Mononuclear cell (primary cell): ENCODE measurements around the gene IFI30. TPM values are rescaled to one million over a fixed set of nuclear protein-coding genes. Genes with fewer than 3 reads are reported as not detected.

Experiments
- H3K27me3 ChIP-seq: 2 replicates; pipeline ENCODE4 v1.6.0; 2011; ENCODE audit warnings: low read length, control low read depth; ENCODE audit not compliant: insufficient read depth
- H3K4me1 ChIP-seq: 2 replicates; pipeline ENCODE4 v1.5.1; 2011; ENCODE audit warnings: mild to moderate bottlenecking, low read length, control low read depth; ENCODE audit not compliant: insufficient read depth
- H3K4me3 ChIP-seq: 2 replicates; pipeline ENCODE4 v1.5.1; 2011; ENCODE audit warnings: mild to moderate bottlenecking, low read length, moderate library complexity
- H3K9me3 ChIP-seq: 2 replicates; pipeline ENCODE4 v1.5.1; 2011; ENCODE audit warnings: low read depth, mild to moderate bottlenecking, control low read depth, low read length
- total RNA-seq: library from RNA; depleted of rRNA; stranded (reverse); fragments of >200 nt; gene quantifications from one replicate; pipeline ENCODE4 v1.2.3, GENCODE V29; 2012

The IFI30 gene
- total RNA-seq, 1 donor, result 769 TPM

- no peaks in the 10 kb centered on the region for H3K9me3 ChIP-seq
- H3K4me3 ChIP-seq, result no peak overlapping the region
- no peaks in the 10 kb centered on the region for H3K4me1 ChIP-seq
- no peaks in the 10 kb centered on the region for H3K27me3 ChIP-seq
Measured at GRCh38 chr19:18144906-18145305, 28.7 kb upstream of the IFI30 start.

- H3K27me3 ChIP-seq, result no peaks in the 10 kb centered on the region
- H3K4me3 ChIP-seq, result no peak overlapping the region
- no peaks in the 10 kb centered on the region for H3K9me3 ChIP-seq
- H3K4me1 ChIP-seq, result peaks cover 4% of the 10 kb centered on the region
Measured at GRCh38 chr19:18145391-18145999, 28.1 kb upstream of the IFI30 start.

GRCh38 chr19:18147396-18147795 is 26.2 kb upstream of the IFI30 start:
- Histone ChIP-seq H3K4me1 (peaks cover 20% of the 10 kb centered on the region), H3K4me3 (no peak overlapping the region), H3K9me3 (no peaks in the 10 kb centered on the region), H3K27me3 (no peaks in the 10 kb centered on the region)

GRCh38 chr19:18149596-18149975 is 24.0 kb upstream of the IFI30 start:
- Histone ChIP-seq H3K27me3 (no peaks in the 10 kb centered on the region), H3K9me3 (no peaks in the 10 kb centered on the region), H3K4me1 (peaks cover 31% of the 10 kb centered on the region), H3K4me3 (no peak overlapping the region)

- no peaks in the 10 kb centered on the region for H3K27me3 ChIP-seq
- H3K9me3 ChIP-seq, result no peaks in the 10 kb centered on the region
- peaks cover 31% of the 10 kb centered on the region for H3K4me1 ChIP-seq
- H3K4me3 ChIP-seq, result no peak overlapping the region
Measured at GRCh38 chr19:18150776-18151624, 22.6 kb upstream of the IFI30 start.

- Histone ChIP-seq H3K9me3 (no peaks in the 10 kb centered on the region), H3K4me1 (peaks cover 38% of the 10 kb centered on the region), H3K4me3 (peak overlapping the region; percentile 53), H3K27me3 (no peaks in the 10 kb centered on the region)
Measured at GRCh38 chr19:18152442-18152816, 21.2 kb upstream of the IFI30 start.

GRCh38 chr19:18152817-18153555 is 20.6 kb upstream of the IFI30 start, which contains the start of gene PIK3R2:
Gene PIK3R2, plus strand, starts transcription at chr19:18153163. Its CDS starts 2,717 bp downstream, at chr19:18155880.
- H3K4me3 ChIP-seq, result peak within 1 kb of the TSS; percentile 53
- H3K9me3 ChIP-seq, result no peaks in the 10 kb centered on the region
- H3K27me3 ChIP-seq, result no peaks in the 10 kb centered on the region
- H3K4me1 ChIP-seq, result peaks cover 38% of the 10 kb centered on the region

- no peaks in the 10 kb centered on the region for H3K9me3 ChIP-seq
- H3K27me3 ChIP-seq, result no peaks in the 10 kb centered on the region
- peaks cover 38% of the 10 kb centered on the region for H3K4me1 ChIP-seq
- peak overlapping the region; percentile 53 for H3K4me3 ChIP-seq
Measured at GRCh38 chr19:18153556-18154134, 20.0 kb upstream of the IFI30 start.

GRCh38 chr19:18155095-18156087 is 18.2 kb upstream of the IFI30 start:
- H3K9me3 ChIP-seq, result no peaks in the 10 kb centered on the region
- H3K4me3 ChIP-seq, result no peak overlapping the region

GRCh38 chr19:18156268-18156667 is 17.3 kb upstream of the IFI30 start:
- Histone ChIP-seq H3K27me3 (no peaks in the 10 kb centered on the region), H3K9me3 (no peaks in the 10 kb centered on the region), H3K4me3 (no peak overlapping the region), H3K4me1 (peaks cover 38% of the 10 kb centered on the region)

More at GRCh38 chr19:18155095-18156087, 18.2 kb upstream of the IFI30 start:
- Histone ChIP-seq H3K27me3 (no peaks in the 10 kb centered on the region), H3K4me1 (peaks cover 38% of the 10 kb centered on the region)

- Histone ChIP-seq H3K9me3 (no peaks in the 10 kb centered on the region), H3K4me3 (no peak overlapping the region), H3K4me1 (peaks cover 35% of the 10 kb centered on the region), H3K27me3 (no peaks in the 10 kb centered on the region)
Measured at GRCh38 chr19:18156841-18157464, 16.7 kb upstream of the IFI30 start.

GRCh38 chr19:18157465-18158063 is 16.0 kb upstream of the IFI30 start:
- peaks cover 33% of the 10 kb centered on the region for H3K4me1 ChIP-seq
- H3K4me3 ChIP-seq, result no peak overlapping the region
- H3K27me3 ChIP-seq, result no peaks in the 10 kb centered on the region
- H3K9me3 ChIP-seq, result no peaks in the 10 kb centered on the region

- no peak overlapping the region for H3K4me3 ChIP-seq
- no peaks in the 10 kb centered on the region for H3K27me3 ChIP-seq
- H3K4me1 ChIP-seq, result peaks cover 32% of the 10 kb centered on the region
- no peaks in the 10 kb centered on the region for H3K9me3 ChIP-seq
Measured at GRCh38 chr19:18158467-18158866, 15.1 kb upstream of the IFI30 start.
